CD4-positive, alpha-beta T cell treated with Interleukin-17A for 1 hour (primary cell): ENCODE measurements around the gene GIPC3.
"Not testable (repeated sequence)": the region's sequence is repeated elsewhere in the genome, so short reads cannot be mapped to it uniquely, and the experiment has no call there.

Experiments used
- DNase-seq: peaks from one replicate; pipeline ENCODE4 v3.0.0-alpha.2; 2020

Gene GIPC3

DNA sequence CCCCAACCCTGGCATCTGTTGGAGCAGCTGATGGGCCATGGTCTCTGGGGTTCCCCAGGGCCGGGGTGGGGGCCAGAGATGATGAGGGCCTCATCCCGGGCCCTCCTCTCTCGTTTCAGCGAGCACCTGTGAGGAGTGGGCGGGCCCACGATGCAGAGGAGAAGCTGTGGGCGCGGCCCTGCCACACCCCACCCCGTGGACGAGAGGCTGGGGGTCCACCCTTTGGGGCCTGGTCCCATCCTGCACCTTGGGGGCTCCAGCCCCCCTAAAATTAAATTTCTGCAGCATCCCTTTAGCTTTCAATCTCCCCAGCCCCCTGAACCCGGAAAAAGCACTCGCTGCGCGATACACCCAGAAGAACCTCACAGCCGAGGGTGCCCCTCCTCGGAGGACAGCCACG is 6.9 kb upstream of the GIPC3 start:
- no peak for DNase-seq

DNA sequence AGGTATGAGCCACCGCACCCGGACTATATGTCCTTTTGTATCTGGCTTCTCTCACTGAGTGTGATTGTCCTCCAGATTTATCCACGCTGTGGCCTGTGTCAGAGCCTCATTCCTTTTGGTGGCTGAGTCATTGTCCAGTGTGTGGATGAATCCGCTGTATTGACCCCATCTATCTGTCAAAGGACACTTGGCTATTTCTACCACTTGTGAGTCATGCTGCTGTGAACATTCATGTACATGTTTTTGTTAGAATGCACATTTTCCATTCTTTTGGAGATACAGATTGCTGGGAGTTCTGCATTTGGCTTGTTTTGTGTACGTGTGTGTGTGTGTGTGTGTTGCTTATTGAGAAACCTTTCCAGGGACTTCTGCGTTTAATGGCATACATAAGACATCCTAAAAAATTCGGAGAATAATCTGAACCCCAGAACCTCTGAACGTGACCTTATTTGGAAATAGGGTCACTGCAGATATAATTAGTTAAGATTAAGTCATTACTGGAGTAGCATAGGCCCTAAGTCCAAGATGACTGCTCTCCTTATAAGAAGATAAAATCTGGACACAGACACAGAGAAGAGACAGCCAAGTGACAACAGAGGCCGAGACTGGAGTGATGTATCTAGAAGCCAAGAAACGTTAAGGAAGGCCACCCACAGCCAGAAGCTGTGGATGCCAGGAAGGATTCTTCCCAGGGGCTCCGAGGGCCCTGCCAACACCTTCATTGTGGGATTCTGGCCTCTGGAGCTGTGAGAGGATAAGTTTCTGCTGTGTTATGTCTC is 4.9 kb upstream of the GIPC3 start:
- no peak for DNase-seq

DNA sequence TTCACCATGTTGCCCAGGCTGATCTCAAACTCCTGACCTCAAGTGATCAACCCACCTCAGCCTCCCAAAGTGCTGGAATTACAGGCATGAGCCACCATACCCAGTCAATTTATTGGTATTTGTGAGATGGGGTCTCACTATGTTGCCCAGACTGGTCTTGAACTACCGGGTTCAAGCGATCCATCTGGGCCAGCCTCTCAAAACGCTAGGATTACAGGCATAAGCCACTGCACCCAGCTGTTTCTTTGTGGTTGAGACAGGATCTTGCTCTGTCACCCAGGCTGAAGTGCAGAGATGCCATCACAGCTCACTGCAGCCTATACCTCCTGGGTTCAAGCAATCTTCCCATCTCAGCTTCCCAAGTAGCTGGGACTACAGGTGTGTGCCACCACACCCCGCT is 3.5 kb upstream of the GIPC3 start:
- DNase-seq: not testable (repeated sequence)

- not testable (repeated sequence) for DNase-seq
Observed at GRCh38 chr19:3584036-3584802, 1.1 kb upstream of the GIPC3 start.

GRCh38 chr19:3586127-3586626 is 899 bp downstream of the GIPC3 start:
- peak; percentile 43 for DNase-seq

DNA sequence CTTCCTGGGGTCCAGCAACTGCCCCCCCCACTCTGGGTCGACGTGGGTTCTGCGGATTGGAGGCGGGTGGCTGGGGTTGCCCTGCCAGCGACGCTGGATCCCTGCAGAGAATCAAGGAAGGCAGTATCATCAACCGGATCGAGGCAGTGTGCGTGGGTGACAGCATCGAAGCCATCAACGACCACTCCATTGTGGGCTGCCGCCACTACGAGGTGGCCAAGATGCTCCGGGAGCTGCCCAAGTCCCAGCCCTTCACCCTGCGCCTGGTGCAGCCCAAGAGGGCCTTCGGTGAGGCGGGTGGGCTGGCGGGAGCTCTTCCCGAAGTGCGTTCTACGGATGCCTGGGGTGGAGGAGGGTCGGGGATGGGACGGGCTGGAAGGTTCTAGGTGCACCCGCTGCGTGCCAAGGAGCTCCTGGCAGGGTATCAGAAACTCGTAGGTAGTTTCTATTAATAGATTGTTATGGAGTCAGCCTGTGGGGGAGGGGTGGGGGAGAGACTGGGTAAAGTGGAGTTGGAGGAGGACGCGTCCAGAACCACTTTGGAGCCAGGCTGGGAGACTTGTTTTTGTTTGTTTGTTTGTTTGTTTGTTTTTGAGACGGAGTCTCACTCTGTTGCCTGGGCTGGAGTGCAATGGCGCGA is 1.5 kb downstream of the GIPC3 start:
- no peak for DNase-seq

- no peak for DNase-seq
Observed at GRCh38 chr19:3589439-3589838, 4.2 kb downstream of the GIPC3 start.

DNA sequence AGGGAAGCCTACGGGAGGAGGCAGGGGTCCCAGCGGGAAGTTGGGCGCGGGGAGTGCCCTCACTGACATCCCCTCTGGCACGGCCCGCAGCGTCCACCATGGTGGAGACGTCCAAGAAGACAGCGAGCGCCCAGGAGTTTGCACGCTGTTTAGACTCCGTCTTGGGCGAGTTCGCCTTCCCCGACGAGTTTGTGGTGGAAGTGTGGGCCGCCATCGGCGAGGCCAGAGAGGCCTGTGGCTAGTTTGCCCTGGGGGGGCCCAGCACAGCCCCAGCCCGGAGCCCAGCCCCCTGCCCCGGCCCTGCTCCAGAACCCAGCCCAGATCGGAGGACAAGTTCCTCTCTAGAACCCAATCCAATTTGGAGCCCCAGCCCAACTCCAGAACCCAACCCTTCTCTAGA is 4.7 kb downstream of the GIPC3 start:
- no peak for DNase-seq

DNA sequence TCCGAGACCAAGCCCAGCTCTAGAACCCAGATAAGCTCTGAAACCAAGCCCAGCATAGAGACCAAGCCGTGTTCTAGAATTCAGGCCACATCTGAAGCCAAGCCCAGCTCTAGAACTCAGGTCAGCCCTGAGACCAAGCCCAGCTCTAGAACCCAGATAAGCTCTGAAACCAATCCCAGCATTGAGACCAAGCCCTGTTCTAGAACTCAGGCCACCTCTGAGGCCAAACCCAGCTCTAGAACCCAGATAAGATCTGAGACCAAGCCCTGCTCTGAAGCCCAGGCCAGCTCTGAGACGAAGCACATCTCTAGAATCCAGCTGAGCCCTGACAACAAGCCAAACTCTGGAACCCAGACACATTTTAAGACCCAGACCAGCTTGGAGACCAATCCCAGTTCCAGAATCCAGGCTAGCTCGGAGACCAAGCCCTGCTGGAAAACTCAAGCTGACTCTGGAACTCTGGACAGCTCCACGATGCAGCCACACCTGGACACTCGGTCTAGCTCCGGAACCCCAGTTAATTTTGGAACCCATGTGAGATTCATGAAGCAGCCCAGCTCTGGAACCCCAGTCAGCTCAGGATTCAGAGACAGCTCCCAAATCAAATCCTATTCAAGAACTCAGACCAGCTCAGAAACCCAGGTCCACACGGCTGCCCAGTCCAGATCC is 5.8 kb downstream of the GIPC3 start:
- no peak for DNase-seq

- no peak for DNase-seq
Observed at GRCh38 chr19:3591876-3592613, 6.8 kb downstream of the GIPC3 start.

DNA sequence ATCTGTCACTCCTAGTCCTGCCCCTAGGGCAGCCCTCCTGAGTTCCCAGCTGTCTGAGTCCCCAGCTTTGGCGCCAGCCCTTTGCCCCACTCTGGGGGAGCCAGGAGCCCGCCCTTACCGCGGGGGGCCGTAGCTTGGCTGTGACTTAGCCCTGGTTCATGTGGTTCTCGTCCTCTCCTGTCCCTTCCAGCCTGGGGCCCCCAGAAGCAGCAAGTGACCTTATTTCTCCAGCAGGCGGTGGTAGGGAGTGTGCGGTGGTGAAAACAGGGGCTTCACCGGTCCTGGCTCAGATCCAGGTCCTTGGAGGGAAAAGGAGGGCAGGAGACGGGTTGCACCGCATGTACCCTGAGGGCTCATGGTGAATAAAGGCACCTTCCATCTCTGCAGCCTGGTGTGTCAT is 7.9 kb downstream of the GIPC3 start:
- DNase-seq: no peak

DNA sequence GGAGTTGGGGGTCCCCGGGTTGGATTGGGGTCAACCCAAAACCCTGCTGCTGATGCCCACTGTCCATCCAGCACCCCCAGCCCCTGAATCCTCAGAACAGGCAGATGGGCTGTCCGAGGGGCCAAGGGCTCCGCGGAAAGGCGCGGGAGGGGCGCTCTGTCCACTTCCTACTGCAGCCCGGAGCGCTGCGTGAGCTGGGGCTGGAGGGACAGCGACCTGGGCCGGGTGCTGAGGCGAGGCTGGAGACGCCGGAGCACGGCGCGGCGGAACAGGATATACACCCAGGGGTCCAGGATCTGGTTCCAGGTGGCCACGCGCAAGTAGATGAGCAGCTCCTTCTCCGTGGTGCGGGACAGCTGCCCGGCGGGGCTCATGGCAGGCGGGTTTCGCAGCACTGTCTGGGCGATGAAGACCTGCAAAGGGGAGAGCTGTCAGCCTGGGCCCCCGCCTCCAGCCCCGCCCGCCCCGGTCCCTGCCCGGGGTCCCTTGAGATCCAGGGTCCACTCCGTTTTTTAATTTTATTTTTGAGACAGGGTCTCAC is 10.3 kb downstream of the GIPC3 start:
- DNase-seq: no peak

- no peak for DNase-seq
Observed at GRCh38 chr19:3599776-3600187, 14.5 kb downstream of the GIPC3 start.

GRCh38 chr19:3601021-3601420 is 15.7 kb downstream of the GIPC3 start:
- DNase-seq: no peak

DNA sequence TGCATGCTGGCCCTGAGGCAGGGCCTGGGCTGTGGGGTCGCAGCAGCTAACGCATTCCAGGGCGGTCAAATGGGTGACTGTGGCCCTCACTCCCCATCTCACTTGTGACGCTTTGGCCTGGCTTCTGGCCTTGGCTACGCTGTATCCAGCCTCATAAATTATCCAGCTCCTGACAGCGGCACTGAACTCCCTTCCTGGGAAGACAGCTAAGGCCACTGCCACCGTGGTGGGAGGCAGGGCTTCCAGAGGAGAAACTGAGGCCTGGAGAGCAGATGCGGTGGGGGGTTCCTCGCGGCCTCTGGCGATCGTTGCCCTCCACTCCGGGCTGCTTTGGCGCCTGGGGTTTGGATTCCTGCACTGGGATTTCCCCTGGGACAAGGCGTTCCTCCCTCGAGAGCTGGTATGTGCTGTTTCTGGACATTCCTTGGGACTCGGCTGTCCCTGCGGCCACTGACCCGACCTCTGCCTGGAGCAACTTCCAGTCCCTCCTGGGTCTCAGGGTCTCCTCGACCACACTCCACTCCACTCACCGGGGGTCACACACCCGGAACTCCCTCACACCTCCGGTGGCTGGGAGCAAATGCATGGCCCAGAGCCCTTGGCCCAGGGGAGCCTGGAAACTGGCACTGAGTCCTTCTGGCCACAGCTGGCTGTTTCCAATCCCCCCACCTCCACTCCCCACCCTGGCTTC is 18.0 kb downstream of the GIPC3 start:
- no peak for DNase-seq

DNA sequence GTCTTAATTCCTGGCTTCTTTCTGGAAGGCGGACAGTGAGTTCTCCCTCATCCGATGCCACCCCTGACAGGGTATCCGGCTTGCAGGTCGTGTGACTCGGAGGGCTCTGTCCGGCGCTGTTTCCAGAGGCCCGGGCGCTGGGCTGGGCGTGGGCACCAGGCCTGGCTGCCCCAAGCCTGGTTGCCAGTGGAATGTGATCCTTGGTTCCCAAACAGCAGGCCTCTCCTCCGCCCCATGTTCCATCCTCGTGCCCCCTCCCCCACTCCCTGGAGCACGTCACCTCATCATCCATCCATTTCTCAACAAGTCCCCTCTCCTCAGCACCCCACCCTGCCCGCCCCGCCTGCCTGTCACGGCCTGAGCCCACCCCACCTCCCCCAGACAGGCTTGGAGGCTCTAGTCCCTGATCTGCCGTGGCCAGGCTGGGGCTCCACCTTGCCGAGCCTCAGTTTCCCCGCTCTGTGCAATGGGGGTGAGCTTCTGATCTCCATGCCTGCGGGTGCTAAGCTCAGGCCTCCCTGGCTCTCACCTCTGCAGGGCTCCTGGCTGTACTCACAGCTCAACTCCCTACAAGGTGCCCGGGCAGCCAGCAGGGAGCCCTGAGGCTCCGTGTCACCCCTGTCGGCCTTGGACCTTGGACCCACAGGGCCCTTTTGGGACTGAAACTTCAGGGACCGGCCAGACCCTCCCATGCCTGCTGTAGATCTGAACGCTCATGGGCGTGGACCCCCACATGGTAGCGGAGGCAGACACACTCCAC is 19.1 kb downstream of the GIPC3 start:
- no peak for DNase-seq

GRCh38 chr19:3604987-3605343 is 19.7 kb downstream of the GIPC3 start:
- peak; percentile 30 for DNase-seq

DNA sequence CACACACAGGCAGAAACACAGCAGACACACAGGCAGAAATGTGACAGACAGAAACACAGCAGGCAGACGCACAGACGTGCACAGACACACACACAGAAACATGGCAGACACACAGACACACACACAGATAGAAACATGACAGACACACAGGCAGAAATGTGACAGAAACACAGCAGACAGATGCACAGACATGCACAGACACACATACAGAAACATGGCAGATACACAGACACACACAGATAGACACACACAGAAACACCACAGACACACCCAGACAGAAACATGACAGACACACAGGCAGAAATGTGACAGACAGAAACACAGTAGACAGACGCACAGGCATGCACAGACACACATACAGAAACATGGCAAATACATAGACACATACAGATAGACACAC is 20.1 kb downstream of the GIPC3 start:
- DNase-seq: no peak

DNA sequence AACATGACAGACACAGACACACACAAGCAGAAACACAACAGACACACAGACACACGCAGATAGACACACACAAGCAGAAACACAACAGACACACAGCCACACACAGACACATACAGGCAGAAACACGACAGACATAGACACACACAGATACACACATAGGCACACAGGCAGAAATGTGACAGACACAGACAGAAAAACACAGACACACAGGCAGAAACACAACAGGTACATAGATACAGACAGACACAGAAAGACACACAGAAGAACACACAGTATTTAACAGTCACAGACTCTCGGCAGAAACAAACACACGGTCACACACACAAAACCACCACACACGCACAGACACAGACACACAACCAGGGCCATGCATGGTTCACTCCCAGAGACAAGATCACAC is 20.5 kb downstream of the GIPC3 start:
- DNase-seq: no peak

GRCh38 chr19:3606174-3606689 is 21.0 kb downstream of the GIPC3 start:
- peak; percentile 12 for DNase-seq
